GM19395 (cell line): ENCODE data around the gene TSSK2.
A peak's percentile ranks its signal among the peaks of the same experiment; 100 is the strongest.

Source experiments
- ATAC-seq: cut with Tn5 transposase; IDR thresholded peaks from one replicate; pipeline ENCODE4 v1.9.1; 2021; ENCODE audit warnings: mild to moderate bottlenecking, moderate library complexity; ENCODE audit not compliant: unreplicated experiment

Gene TSSK2

GRCh38 chr22:19105867-19106802 lies 25.0 kb upstream of the TSSK2 start:
- ATAC-seq: no peak

GRCh38 chr22:19106886-19107729 lies 24.0 kb upstream of the TSSK2 start:
- ATAC-seq: no peak

- ATAC-seq: no peak
These were observed 23.4 kb upstream of the TSSK2 start for GRCh38 chr22:19107730-19108074.

GRCh38 chr22:19108807-19109197 lies 22.3 kb upstream of the TSSK2 start:
- ATAC-seq: no peak

DNA sequence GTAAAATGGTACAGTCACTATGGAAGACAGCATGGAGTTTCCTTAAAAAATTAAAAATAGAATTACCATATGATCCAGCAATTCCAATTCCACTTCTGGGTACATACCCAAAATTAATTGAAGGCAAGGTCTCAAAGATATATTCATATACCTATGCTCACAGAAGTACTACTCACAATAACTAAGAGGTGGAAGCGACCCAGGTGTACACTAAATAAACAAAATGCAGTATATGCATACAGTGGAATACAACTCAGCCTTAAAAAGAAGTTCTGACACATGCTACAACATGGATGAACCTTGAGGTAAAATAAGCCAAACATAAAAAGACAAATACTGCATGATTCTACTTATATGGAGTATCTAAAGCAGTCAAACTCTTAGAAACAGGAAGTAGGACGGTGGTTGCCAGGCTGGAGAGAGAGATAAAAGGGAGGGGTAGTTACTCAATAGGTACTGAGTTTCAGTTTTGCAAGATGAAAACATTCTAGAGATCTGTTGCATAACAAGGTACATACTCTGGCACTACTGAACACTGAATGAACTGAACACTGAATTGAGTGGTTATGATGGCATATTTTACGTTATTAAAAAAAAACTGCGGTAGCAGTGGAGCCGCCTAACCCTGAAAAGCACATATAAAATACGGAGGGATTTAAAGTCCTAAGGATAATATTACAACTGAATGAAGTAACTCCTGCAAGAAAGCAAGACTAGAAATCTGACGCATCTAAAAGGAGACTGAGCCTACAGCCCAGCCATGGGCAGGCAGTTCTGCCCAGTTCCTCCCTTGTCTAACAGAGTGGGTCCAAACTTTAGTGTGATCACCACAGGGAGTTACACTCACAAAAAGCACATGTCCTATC lies 21.7 kb upstream of the TSSK2 start:
- ATAC-seq: peak; percentile 92

DNA sequence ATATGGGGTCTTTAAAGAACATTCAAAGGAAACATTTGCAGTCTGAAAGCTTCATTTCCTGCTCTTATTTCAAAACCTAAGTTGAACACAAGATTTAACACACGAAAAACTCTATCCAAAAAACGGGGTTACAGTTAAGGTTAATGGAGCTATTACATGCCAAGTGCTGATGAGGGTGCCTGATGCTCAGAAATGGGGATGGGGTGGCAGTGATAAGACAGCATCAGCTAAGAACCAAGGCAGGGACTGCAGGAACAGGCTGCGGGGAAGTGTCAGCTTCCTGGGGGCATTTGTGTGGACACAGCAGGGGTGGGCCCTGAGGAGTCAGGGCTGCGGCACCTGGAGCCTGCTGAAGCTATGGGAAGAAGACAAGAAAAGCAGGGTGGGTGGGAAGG lies 21.0 kb upstream of the TSSK2 start:
- ATAC-seq: no peak

- ATAC-seq: no peak
These were observed 20.5 kb upstream of the TSSK2 start for GRCh38 chr22:19110646-19111045.

DNA sequence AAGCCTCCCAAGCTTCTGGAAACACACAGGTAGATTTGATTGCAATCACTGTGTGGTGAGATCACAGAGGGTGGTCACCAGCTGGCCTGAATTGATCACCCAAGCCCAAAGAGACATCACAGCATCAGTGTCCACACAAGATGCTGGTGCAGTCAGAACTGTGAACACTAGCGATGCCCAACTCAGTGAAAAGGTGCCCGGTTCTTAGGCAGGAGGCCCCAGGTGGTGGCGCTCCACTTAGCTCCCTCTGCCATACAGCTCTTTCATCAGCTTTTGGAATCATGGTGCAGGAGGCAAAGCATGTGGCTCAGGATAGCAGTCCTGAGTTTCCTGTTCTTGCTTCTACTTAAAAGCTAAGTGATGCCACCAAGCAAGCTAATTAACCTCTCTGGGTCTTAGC lies 20.0 kb upstream of the TSSK2 start:
- ATAC-seq: no peak

GRCh38 chr22:19111584-19111983 lies 19.5 kb upstream of the TSSK2 start:
- ATAC-seq: no peak

GRCh38 chr22:19113429-19113828 lies 17.7 kb upstream of the TSSK2 start:
- no peak for ATAC-seq

- no peak for ATAC-seq
These were observed 16.0 kb upstream of the TSSK2 start for GRCh38 chr22:19114984-19115552.

DNA sequence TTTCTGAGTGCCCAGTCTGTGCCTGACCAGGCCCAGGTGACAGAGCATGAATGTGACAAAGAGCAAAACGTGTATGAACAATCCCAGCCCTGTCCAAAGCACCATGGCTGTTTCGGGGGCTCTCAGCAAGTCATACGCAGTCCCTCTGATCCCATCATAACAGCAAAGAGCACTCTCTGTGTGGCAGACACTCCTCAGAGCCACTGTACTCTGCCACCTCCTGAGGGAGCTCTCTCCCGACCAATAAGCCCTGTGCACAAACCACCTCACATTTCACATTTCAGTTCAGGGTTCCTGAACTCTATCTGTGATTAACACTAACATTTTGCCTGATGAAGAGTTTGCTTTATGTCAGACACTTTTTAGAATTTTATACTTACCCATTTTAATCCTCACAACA lies 15.5 kb upstream of the TSSK2 start:
- no peak for ATAC-seq

GRCh38 chr22:19117111-19117512 lies 14.0 kb upstream of the TSSK2 start:
- no peak for ATAC-seq

DNA sequence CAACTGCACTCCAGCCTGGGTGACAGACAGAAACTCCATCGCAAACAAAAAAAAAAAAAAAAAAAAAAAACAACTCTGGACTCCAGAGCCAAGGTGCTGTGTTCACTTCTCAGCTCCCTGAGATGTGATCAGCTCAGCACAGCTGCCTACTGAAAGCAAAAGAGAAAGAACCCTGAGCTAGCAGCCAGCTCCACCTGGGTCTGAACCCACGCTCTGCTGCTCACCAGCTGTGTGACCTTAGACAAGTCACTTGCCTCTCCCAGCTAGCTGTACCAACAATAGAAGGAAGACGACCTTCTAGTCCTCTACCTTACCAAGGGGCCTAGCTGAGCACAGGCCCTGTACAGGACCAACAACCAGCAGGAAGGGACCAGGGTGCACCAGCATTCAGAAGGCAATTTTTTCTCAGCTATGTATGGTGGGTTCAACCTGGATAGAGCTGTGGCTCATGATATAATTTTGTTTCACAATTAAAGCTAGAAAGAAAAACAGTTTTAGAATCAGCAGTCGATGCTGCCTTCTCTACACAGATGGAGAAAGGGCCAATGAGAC lies 12.7 kb upstream of the TSSK2 start:
- ATAC-seq: peak; percentile 59

- no peak for ATAC-seq
These were observed 11.2 kb upstream of the TSSK2 start for GRCh38 chr22:19119949-19120348.

- ATAC-seq: peak; percentile 12
These were observed 10.1 kb upstream of the TSSK2 start for GRCh38 chr22:19120829-19121630.

- ATAC-seq: peak; percentile 24
These were observed 9.4 kb upstream of the TSSK2 start for GRCh38 chr22:19121631-19122142.

GRCh38 chr22:19122143-19122751 lies 8.9 kb upstream of the TSSK2 start, which contains the start of gene DGCR2:
TSS of gene DGCR2 (minus strand) at chr22:19122412. CDS start at chr22:19122206, 206 bp downstream.
- peak; percentile 77 for ATAC-seq
